ENCODE results near the gene SLC10A1.
"Not testable (repeated sequence)": the region's sequence is repeated elsewhere in the genome, so short reads cannot be mapped to it uniquely, and the experiment has no call there.

Gene SLC10A1

GRCh38 chr14:69816216-69816615, 19.2 kb upstream of the SLC10A1 start:
- Histone ChIP-seq H3K9me3 (ENCODE audit: control insufficient read depth, insufficient read depth, low read length) (no peaks in the 10 kb centered on the region), H3K9me2 (replicated peaks; ENCODE audit: control insufficient read depth, low read length) (no peaks in the 10 kb centered on the region), H3K79me2 (ENCODE audit: control insufficient read depth, low read length) (no peaks in the 10 kb centered on the region), H3K4me1 (ENCODE audit: control insufficient read depth, low read length) (0 out of 2 replicates have a peak, but pooled peaks cover 2% of the 10 kb centered on the region), H3F3A (ENCODE audit: control insufficient read depth, insufficient read depth) (no peaks in the 10 kb centered on the region), H3K4me2 (ENCODE audit: low read length) (no peak overlapping the region), H3K27ac (ENCODE audit: low read depth, low read length) (no peak overlapping the region), H4K20me1 (ENCODE audit: control insufficient read depth, insufficient read depth, low read depth, low read length) (no peaks in the 10 kb centered on the region), H3K4me3 (ENCODE audit: low read length) (no peak overlapping the region), H3K36me3 (ENCODE audit: control insufficient read depth, low read length) (no peaks in the 10 kb centered on the region), H3K27me3 (ENCODE audit: control insufficient read depth, low read length) (peaks cover 15% of the 10 kb centered on the region)
- no peak for TF ChIP-seq EZH2phosphoT487 (IDR thresholded peaks at IDR 0.05; ENCODE audit: borderline replicate concordance, low read length)
- TF ChIP-seq, protein P1, sequence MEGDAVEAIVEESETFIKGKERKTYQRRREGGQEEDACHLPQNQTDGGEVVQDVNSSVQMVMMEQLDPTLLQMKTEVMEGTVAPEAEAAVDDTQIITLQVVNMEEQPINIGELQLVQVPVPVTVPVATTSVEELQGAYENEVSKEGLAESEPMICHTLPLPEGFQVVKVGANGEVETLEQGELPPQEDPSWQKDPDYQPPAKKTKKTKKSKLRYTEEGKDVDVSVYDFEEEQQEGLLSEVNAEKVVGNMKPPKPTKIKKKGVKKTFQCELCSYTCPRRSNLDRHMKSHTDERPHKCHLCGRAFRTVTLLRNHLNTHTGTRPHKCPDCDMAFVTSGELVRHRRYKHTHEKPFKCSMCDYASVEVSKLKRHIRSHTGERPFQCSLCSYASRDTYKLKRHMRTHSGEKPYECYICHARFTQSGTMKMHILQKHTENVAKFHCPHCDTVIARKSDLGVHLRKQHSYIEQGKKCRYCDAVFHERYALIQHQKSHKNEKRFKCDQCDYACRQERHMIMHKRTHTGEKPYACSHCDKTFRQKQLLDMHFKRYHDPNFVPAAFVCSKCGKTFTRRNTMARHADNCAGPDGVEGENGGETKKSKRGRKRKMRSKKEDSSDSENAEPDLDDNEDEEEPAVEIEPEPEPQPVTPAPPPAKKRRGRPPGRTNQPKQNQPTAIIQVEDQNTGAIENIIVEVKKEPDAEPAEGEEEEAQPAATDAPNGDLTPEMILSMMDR (IDR thresholded peaks at IDR 0.05; ENCODE audit: low read depth, low read length, poor library complexity, severe bottlenecking), result no peak

- no peaks in the 10 kb centered on the region for H4K20me1 ChIP-seq (ENCODE audit: control insufficient read depth, insufficient read depth, low read depth, low read length)
- H3K27me3 ChIP-seq (ENCODE audit: control insufficient read depth, low read length), result peaks cover 15% of the 10 kb centered on the region
- H3F3A ChIP-seq (ENCODE audit: control insufficient read depth, insufficient read depth), result no peaks in the 10 kb centered on the region
- no peak overlapping the region for H3K4me2 ChIP-seq (ENCODE audit: low read length)
- 0 out of 2 replicates have a peak, but pooled peaks cover 2% of the 10 kb centered on the region for H3K4me1 ChIP-seq (ENCODE audit: control insufficient read depth, low read length)
- no peaks in the 10 kb centered on the region for H3K9me3 ChIP-seq (ENCODE audit: control insufficient read depth, insufficient read depth, low read length)
- no peak overlapping the region for H3K27ac ChIP-seq (ENCODE audit: low read depth, low read length)
- H3K79me2 ChIP-seq (ENCODE audit: control insufficient read depth, low read length), result no peaks in the 10 kb centered on the region
- no peak overlapping the region for H3K4me3 ChIP-seq (ENCODE audit: low read length)
- TF ChIP-seq, protein P1 (IDR thresholded peaks at IDR 0.05; ENCODE audit: low read depth, low read length, poor library complexity, severe bottlenecking), result no peak
- no peak for TF ChIP-seq EZH2phosphoT487 (IDR thresholded peaks at IDR 0.05; ENCODE audit: borderline replicate concordance, low read length)
- no peaks in the 10 kb centered on the region for H3K36me3 ChIP-seq (ENCODE audit: control insufficient read depth, low read length)
- H3K9me2 ChIP-seq (replicated peaks; ENCODE audit: control insufficient read depth, low read length), result no peaks in the 10 kb centered on the region
Measured at GRCh38 chr14:69815556-69815955, 18.5 kb upstream of the SLC10A1 start.

- Histone ChIP-seq H4K20me1 (ENCODE audit: control insufficient read depth, insufficient read depth, low read depth, low read length) (no peaks in the 10 kb centered on the region), H3K4me1 (ENCODE audit: control insufficient read depth, low read length) (0 out of 2 replicates have a peak, but pooled peaks cover 2% of the 10 kb centered on the region), H3K27ac (ENCODE audit: low read depth, low read length) (no peak overlapping the region), H3K4me3 (ENCODE audit: low read length) (no peak overlapping the region), H3K36me3 (ENCODE audit: control insufficient read depth, low read length) (no peaks in the 10 kb centered on the region), H3K27me3 (ENCODE audit: control insufficient read depth, low read length) (peaks cover 15% of the 10 kb centered on the region), H3K9me3 (ENCODE audit: control insufficient read depth, insufficient read depth, low read length) (no peaks in the 10 kb centered on the region), H3K4me2 (ENCODE audit: low read length) (no peak overlapping the region), H3F3A (ENCODE audit: control insufficient read depth, insufficient read depth) (no peaks in the 10 kb centered on the region), H3K9me2 (replicated peaks; ENCODE audit: control insufficient read depth, low read length) (no peaks in the 10 kb centered on the region), H3K79me2 (ENCODE audit: control insufficient read depth, low read length) (no peaks in the 10 kb centered on the region)
- TF ChIP-seq EZH2phosphoT487 (IDR thresholded peaks at IDR 0.05; ENCODE audit: borderline replicate concordance, low read length), result no peak
- TF ChIP-seq, protein P1 (IDR thresholded peaks at IDR 0.05; ENCODE audit: low read depth, low read length, poor library complexity, severe bottlenecking), result no peak
Measured at GRCh38 chr14:69814397-69814796, 17.4 kb upstream of the SLC10A1 start.

GRCh38 chr14:69813346-69813745, 16.3 kb upstream of the SLC10A1 start:
- H3K9me2 ChIP-seq (replicated peaks; ENCODE audit: control insufficient read depth, low read length); H3K79me2 ChIP-seq (ENCODE audit: control insufficient read depth, low read length); H3K27ac ChIP-seq (ENCODE audit: low read depth, low read length); H3K4me1 ChIP-seq (ENCODE audit: control insufficient read depth, low read length); H3K4me2 ChIP-seq (ENCODE audit: low read length); H3K36me3 ChIP-seq (ENCODE audit: control insufficient read depth, low read length); H3F3A ChIP-seq (ENCODE audit: control insufficient read depth, insufficient read depth); H4K20me1 ChIP-seq (ENCODE audit: control insufficient read depth, insufficient read depth, low read depth, low read length); H3K9me3 ChIP-seq (ENCODE audit: control insufficient read depth, insufficient read depth, low read length); H3K4me3 ChIP-seq (ENCODE audit: low read length): not testable (repeated sequence)
- peaks cover 15% of the 10 kb centered on the region for H3K27me3 ChIP-seq (ENCODE audit: control insufficient read depth, low read length)

Measured in DOHH2 (cell line).